HG03196 (cell line): ENCODE data around the gene PERCC1.

ENCODE experiments used
- ATAC-seq: cut with Tn5 transposase; IDR thresholded peaks from one replicate; pipeline ENCODE4 v1.9.1; 2021; ENCODE audit not compliant: unreplicated experiment

Gene PERCC1

GRCh38 chr16:1448536-1449116, 17.7 kb downstream of the PERCC1 start:
- no peak for ATAC-seq

GRCh38 chr16:1449201-1449788, 18.4 kb downstream of the PERCC1 start:
- no peak for ATAC-seq

GRCh38 chr16:1450218-1450617, 19.3 kb downstream of the PERCC1 start:
- no peak for ATAC-seq

- ATAC-seq: no peak
Measured at GRCh38 chr16:1450841-1451240, 20.0 kb downstream of the PERCC1 start.

GRCh38 chr16:1451702-1452392, 21.0 kb downstream of the PERCC1 start:
- no peak for ATAC-seq

GRCh38 chr16:1452530-1452929, 21.7 kb downstream of the PERCC1 start:
- no peak for ATAC-seq

- no peak for ATAC-seq
Measured at GRCh38 chr16:1453316-1453715, 22.4 kb downstream of the PERCC1 start.

GRCh38 chr16:1454561-1454960, 23.7 kb downstream of the PERCC1 start:
- no peak for ATAC-seq

GRCh38 chr16:1455190-1456171, 24.6 kb downstream of the PERCC1 start:
- ATAC-seq: no peak

GRCh38 chr16:1456951-1457350, 26.1 kb downstream of the PERCC1 start:
- ATAC-seq: no peak

GRCh38 chr16:1457489-1458245, 26.8 kb downstream of the PERCC1 start:
- ATAC-seq: no peak

GRCh38 chr16:1458336-1458976, 27.6 kb downstream of the PERCC1 start:
- ATAC-seq: no peak

GRCh38 chr16:1458977-1459341, 28.1 kb downstream of the PERCC1 start:
- no peak for ATAC-seq

- ATAC-seq: no peak
Measured at GRCh38 chr16:1459967-1460366, 29.1 kb downstream of the PERCC1 start.

- no peak for ATAC-seq
Measured at GRCh38 chr16:1460602-1461138, 29.8 kb downstream of the PERCC1 start.

- no peak for ATAC-seq
Measured at GRCh38 chr16:1461146-1461545, 30.3 kb downstream of the PERCC1 start.

GRCh38 chr16:1464196-1464893, 33.5 kb downstream of the PERCC1 start:
- ATAC-seq: no peak

GRCh38 chr16:1464894-1465566, 34.2 kb downstream of the PERCC1 start:
- ATAC-seq: no peak

GRCh38 chr16:1465567-1465915, 34.7 kb downstream of the PERCC1 start:
- ATAC-seq: no peak
